ENCODE results near the gene MAL. TPM values are rescaled to one million over a fixed set of nuclear protein-coding genes. Genes with fewer than 3 reads are reported as not detected.

The MAL gene
- total and polyA plus RNA-seq, 2 experiments from 2014 or later = 0.24 to 0.31 TPM

DNA sequence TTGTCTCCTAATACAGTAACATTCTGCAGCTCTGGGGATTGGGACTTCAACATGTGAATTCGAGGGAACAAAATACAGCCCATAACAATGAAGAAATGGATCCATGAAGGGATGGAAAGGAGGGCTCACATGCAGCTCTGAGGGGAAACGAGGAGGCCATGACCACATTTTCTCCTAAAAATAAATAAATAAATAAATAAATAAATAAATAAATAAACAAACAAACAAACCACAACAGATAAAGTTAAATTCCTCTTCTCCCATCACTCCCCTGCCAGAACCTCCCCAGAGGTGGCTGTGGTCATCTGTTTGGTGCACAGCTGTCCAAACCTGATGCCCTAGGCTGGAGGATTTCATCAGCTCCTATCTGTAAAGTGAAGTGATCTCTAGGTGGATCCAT lies 42.7 kb downstream of the MAL start:
- Mint-ChIP-seq H3K27ac (no peak overlapping the region), H3K4me3 (no peak overlapping the region), H3K27me3 (ENCODE audit: insufficient read depth, low read depth, poor library complexity) (peaks cover 12% of the 10 kb centered on the region), H3K9me3 (no peaks in the 10 kb centered on the region), H3K36me3 (ENCODE audit: low read depth) (no peaks in the 10 kb centered on the region), H3K4me1 (peaks cover 7% of the 10 kb centered on the region; the same call in 2 of the 3 replicates)
- no peaks in the 10 kb centered on the region for H3K79me2 ChIP-seq (replicated peaks; ENCODE audit: insufficient read depth)
- H3K9me2 ChIP-seq (ENCODE audit: insufficient read depth) = no peaks in the 10 kb centered on the region
- H3K27me3 ChIP-seq (ENCODE audit: insufficient read depth) = no peaks in the 10 kb centered on the region
- H3K4me1 ChIP-seq (ENCODE audit: insufficient read depth) = peaks cover 12% of the 10 kb centered on the region
- H3K27ac ChIP-seq (ENCODE audit: low read depth) = no peak overlapping the region
- no peak for ATAC-seq
- no peak overlapping the region for H2AFZ ChIP-seq
- no peak overlapping the region for H3K4me3 ChIP-seq
- DNase-seq (ENCODE audit: low spot score) = no peak
- no peaks in the 10 kb centered on the region for H3F3A ChIP-seq (replicated peaks; ENCODE audit: low read depth)
- H3K4me2 ChIP-seq = no peak overlapping the region
- H4K20me1 ChIP-seq (replicated peaks; ENCODE audit: insufficient read depth) = no peaks in the 10 kb centered on the region; the same call in 1 of the 2 replicates
- H3K36me3 ChIP-seq (ENCODE audit: insufficient read depth) = no peaks in the 10 kb centered on the region
- TF ChIP-seq, protein P1, sequence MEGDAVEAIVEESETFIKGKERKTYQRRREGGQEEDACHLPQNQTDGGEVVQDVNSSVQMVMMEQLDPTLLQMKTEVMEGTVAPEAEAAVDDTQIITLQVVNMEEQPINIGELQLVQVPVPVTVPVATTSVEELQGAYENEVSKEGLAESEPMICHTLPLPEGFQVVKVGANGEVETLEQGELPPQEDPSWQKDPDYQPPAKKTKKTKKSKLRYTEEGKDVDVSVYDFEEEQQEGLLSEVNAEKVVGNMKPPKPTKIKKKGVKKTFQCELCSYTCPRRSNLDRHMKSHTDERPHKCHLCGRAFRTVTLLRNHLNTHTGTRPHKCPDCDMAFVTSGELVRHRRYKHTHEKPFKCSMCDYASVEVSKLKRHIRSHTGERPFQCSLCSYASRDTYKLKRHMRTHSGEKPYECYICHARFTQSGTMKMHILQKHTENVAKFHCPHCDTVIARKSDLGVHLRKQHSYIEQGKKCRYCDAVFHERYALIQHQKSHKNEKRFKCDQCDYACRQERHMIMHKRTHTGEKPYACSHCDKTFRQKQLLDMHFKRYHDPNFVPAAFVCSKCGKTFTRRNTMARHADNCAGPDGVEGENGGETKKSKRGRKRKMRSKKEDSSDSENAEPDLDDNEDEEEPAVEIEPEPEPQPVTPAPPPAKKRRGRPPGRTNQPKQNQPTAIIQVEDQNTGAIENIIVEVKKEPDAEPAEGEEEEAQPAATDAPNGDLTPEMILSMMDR (conservative IDR thresholded peaks at IDR 0.05; ENCODE audit: low read depth in 2 of 2) = no peak
- TF ChIP-seq ZNF114 (CRISPR knock-in tag; IDR thresholded peaks at IDR 0.05) (no peak), NANOG (IDR thresholded peaks at IDR 0.05; ENCODE audit: borderline replicate concordance) (no peak), EZH2 (IDR thresholded peaks at IDR 0.05; ENCODE audit: low read depth, unreplicated experiment) (no peak), ZNF331 (CRISPR knock-in tag; IDR thresholded peaks at IDR 0.05; ENCODE audit: low read depth) (no peak), EZH2phosphoT487 (IDR thresholded peaks at IDR 0.05; ENCODE audit: unreplicated experiment) (no peak), CREB1 (CRISPR knock-in tag; IDR thresholded peaks at IDR 0.05; ENCODE audit: low read depth) (no peak), STAT1 (IDR thresholded peaks at IDR 0.05; ENCODE audit: unreplicated experiment) (no peak), POLR2AphosphoS5 (IDR thresholded peaks at IDR 0.05; ENCODE audit: low read depth) (no peak), JUNB (IDR thresholded peaks at IDR 0.05; ENCODE audit: unreplicated experiment) (no peak)
- TF ChIP-seq, protein P2, sequence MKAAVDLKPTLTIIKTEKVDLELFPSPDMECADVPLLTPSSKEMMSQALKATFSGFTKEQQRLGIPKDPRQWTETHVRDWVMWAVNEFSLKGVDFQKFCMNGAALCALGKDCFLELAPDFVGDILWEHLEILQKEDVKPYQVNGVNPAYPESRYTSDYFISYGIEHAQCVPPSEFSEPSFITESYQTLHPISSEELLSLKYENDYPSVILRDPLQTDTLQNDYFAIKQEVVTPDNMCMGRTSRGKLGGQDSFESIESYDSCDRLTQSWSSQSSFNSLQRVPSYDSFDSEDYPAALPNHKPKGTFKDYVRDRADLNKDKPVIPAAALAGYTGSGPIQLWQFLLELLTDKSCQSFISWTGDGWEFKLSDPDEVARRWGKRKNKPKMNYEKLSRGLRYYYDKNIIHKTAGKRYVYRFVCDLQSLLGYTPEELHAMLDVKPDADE (IDR thresholded peaks at IDR 0.05) = no peak
- TF ChIP-seq, protein P3, sequence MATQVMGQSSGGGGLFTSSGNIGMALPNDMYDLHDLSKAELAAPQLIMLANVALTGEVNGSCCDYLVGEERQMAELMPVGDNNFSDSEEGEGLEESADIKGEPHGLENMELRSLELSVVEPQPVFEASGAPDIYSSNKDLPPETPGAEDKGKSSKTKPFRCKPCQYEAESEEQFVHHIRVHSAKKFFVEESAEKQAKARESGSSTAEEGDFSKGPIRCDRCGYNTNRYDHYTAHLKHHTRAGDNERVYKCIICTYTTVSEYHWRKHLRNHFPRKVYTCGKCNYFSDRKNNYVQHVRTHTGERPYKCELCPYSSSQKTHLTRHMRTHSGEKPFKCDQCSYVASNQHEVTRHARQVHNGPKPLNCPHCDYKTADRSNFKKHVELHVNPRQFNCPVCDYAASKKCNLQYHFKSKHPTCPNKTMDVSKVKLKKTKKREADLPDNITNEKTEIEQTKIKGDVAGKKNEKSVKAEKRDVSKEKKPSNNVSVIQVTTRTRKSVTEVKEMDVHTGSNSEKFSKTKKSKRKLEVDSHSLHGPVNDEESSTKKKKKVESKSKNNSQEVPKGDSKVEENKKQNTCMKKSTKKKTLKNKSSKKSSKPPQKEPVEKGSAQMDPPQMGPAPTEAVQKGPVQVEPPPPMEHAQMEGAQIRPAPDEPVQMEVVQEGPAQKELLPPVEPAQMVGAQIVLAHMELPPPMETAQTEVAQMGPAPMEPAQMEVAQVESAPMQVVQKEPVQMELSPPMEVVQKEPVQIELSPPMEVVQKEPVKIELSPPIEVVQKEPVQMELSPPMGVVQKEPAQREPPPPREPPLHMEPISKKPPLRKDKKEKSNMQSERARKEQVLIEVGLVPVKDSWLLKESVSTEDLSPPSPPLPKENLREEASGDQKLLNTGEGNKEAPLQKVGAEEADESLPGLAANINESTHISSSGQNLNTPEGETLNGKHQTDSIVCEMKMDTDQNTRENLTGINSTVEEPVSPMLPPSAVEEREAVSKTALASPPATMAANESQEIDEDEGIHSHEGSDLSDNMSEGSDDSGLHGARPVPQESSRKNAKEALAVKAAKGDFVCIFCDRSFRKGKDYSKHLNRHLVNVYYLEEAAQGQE (IDR thresholded peaks at IDR 0.05; ENCODE audit: unreplicated experiment) = no peak
- TF ChIP-seq, protein P4, sequence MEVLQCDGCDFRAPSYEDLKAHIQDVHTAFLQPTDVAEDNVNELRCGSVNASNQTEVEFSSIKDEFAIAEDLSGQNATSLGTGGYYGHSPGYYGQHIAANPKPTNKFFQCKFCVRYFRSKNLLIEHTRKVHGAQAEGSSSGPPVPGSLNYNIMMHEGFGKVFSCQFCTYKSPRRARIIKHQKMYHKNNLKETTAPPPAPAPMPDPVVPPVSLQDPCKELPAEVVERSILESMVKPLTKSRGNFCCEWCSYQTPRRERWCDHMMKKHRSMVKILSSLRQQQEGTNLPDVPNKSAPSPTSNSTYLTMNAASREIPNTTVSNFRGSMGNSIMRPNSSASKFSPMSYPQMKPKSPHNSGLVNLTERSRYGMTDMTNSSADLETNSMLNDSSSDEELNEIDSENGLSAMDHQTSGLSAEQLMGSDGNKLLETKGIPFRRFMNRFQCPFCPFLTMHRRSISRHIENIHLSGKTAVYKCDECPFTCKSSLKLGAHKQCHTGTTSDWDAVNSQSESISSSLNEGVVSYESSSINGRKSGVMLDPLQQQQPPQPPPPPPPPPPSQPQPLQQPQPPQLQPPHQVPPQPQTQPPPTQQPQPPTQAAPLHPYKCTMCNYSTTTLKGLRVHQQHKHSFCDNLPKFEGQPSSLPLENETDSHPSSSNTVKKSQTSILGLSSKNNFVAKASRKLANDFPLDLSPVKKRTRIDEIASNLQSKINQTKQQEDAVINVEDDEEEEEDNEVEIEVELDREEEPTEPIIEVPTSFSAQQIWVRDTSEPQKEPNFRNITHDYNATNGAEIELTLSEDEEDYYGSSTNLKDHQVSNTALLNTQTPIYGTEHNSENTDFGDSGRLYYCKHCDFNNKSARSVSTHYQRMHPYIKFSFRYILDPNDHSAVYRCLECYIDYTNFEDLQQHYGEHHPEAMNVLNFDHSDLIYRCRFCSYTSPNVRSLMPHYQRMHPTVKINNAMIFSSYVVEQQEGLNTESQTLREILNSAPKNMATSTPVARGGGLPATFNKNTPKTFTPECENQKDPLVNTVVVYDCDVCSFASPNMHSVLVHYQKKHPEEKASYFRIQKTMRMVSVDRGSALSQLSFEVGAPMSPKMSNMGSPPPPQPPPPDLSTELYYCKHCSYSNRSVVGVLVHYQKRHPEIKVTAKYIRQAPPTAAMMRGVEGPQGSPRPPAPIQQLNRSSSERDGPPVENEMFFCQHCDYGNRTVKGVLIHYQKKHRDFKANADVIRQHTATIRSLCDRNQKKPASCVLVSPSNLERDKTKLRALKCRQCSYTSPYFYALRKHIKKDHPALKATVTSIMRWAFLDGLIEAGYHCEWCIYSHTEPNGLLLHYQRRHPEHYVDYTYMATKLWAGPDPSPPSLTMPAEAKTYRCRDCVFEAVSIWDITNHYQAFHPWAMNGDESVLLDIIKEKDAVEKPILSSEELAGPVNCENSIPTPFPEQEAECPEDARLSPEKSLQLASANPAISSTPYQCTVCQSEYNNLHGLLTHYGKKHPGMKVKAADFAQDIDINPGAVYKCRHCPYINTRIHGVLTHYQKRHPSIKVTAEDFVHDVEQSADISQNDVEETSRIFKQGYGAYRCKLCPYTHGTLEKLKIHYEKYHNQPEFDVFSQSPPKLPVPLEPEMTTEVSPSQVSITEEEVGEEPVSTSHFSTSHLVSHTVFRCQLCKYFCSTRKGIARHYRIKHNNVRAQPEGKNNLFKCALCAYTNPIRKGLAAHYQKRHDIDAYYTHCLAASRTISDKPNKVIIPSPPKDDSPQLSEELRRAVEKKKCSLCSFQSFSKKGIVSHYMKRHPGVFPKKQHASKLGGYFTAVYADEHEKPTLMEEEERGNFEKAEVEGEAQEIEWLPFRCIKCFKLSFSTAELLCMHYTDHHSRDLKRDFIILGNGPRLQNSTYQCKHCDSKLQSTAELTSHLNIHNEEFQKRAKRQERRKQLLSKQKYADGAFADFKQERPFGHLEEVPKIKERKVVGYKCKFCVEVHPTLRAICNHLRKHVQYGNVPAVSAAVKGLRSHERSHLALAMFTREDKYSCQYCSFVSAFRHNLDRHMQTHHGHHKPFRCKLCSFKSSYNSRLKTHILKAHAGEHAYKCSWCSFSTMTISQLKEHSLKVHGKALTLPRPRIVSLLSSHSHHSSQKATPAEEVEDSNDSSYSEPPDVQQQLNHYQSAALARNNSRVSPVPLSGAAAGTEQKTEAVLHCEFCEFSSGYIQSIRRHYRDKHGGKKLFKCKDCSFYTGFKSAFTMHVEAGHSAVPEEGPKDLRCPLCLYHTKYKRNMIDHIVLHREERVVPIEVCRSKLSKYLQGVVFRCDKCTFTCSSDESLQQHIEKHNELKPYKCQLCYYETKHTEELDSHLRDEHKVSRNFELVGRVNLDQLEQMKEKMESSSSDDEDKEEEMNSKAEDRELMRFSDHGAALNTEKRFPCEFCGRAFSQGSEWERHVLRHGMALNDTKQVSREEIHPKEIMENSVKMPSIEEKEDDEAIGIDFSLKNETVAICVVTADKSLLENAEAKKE (CRISPR knock-in tag; IDR thresholded peaks at IDR 0.05) = no peak
